Sigmoid colon (tissue), 7 donors: ENCODE results near the gene THRB. TPM values are rescaled to one million over a fixed set of nuclear protein-coding genes. Genes with fewer than 3 reads are reported as not detected.

Source experiments
- DNase-seq: peaks from one replicate; pipeline ENCODE4 v3.0.0-alpha.2; 2019
- H3K27ac ChIP-seq, 4 donors: fragments of 200-600 bp; sonication (generic); one replicate each; pipeline ENCODE4 v1.5.1; 2016 to 2019; ENCODE audit warnings: mild to moderate bottlenecking in 1 of 4
- H3K27me3 ChIP-seq, 3 donors: fragments of 200-600 bp; sonication (generic); one replicate each; pipeline ENCODE4 v1.5.1; 2019; ENCODE audit warnings: mild to moderate bottlenecking in 1 of 3
- H3K36me3 ChIP-seq, 4 donors: fragments of 200-600 bp; sonication (generic); one replicate each; pipeline ENCODE4 v1.5.1; 2016 to 2019
- H3K4me1 ChIP-seq, 4 donors: fragments of 200-600 bp; sonication (generic); one replicate each; pipeline ENCODE4 v1.5.1; 2017 to 2019
- H3K4me3 ChIP-seq, 4 donors: fragments of 200-600 bp; sonication (generic); one replicate each; pipeline ENCODE4 v1.5.1; 2017 to 2019; ENCODE audit warnings: mild to moderate bottlenecking in 2 of 4, moderate library complexity in 1 of 4
- H3K9me3 ChIP-seq, 4 donors: fragments of 200-600 bp in 3 of 4; sonication (generic) in 3 of 4; one replicate each; pipeline versions ENCODE4 v1.5.1 to v1.6.1; 2013 to 2019
- EP300 ChIP-seq, 4 donors: sonication (generic); formaldehyde crosslinking; IDR thresholded peaks; one replicate each; pipeline ENCODE4 v1.6.1; 2017; ENCODE audit warnings: antibody characterized with exemption in 4 of 4
- POLR2A ChIP-seq, 2 donors: fragments of 450-650 bp; IDR thresholded peaks; one replicate each; pipeline ENCODE4 v1.6.1; 2016; ENCODE audit warnings: antibody characterized with exemption in 2 of 2, mild to moderate bottlenecking in 2 of 2, moderate library complexity in 2 of 2
- POLR2AphosphoS5 ChIP-seq, 4 donors: sonication (generic); formaldehyde crosslinking; IDR thresholded peaks; one replicate each; pipeline ENCODE4 v1.6.1; 2017; ENCODE audit warnings: antibody characterized with exemption in 4 of 4
- WGBS, 2 donors: extraction: QIAGEN DNeasy Blood & Tissue Kit; methylation state at CpG; one replicate each; pipeline ENCODE4 v1.1.7; 2013; 5-methylcytosine and 5-hydroxymethylcytosine counted together
- intact Hi-C: fragments of 100-400 bp; cut with DNase I; formaldehyde crosslinking; loops from one replicate; pipeline ENCODE4 v1.15.1; 2023
- polyA plus RNA-seq, 3 donors: library from polyadenylated mRNA; stranded (reverse); fragments of 200-250 nt; gene quantifications; one replicate each; pipeline ENCODE4 v1.2.3, GENCODE V29; 2013
- total RNA-seq, 4 donors: library from RNA; depleted of rRNA; stranded (reverse); fragments of >200 nt; gene quantifications; one replicate each; pipeline ENCODE4 v1.1.0, GENCODE V29; 2016
- TF ChIP-seq, protein P1 (sequence below), 4 experiments: fragments of 450-650 bp in 3 of 4; fragments of 200-600 bp in 1 of 4; IDR thresholded peaks; one replicate each; pipeline ENCODE4 v1.5.1; 2016 to 2019; ENCODE audit warnings: antibody characterized with exemption in 4 of 4, mild to moderate bottlenecking in 3 of 4, moderate library complexity in 2 of 4
- donor health status: healthy with polysubstance abuse.
- donor health status: Bipolar disorder and iron deficiency.
- donor health status: healthy.

THRB gene
- total and polyA plus RNA-seq, 7 donors = 7.2 to 49.5 (median 29.7) TPM

DNA sequence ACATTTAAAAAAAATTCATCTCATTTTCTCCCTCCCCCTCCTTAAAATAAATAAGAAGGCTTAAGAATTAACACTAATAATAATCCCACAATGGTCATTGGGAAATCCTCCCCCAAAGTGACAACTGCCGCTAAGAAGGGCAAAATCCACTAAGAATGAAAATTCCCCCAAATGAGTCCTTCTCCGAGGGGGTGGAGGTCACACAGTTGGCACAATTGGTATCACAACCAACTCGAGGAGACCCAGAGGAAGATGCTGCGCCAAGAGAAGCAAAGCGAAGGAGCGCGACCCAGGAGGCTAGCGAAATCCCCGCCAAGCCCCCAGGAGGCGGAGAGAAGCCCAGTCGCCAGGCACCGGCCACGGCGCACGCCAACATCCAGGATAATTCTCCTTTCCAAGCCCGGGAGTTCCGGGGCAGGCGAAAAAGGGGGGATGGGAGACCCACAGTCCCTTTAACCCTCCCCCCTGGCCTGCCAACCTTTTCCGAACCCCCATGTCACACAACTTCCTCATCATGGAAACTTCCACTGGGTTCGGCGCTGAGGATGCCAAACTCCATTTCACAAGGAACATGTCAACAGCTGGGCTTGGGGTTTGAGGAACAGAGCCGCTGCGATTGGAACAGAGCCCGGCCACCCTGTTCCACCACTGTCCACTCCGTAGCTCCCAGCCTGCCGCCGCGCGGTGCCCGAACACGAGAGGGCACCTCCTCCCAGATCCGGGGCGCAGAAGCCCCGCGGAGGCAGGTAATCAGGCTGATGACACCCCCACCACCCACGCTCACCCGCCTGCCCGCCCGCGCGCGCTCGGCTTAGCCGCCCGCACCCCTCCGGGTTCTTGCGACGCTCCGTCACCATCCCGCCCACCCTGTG, 668 bp downstream of the THRB start:
- TF ChIP-seq POLR2AphosphoS5 (IDR thresholded peaks at IDR 0.05) (peak in 2 of 4 donors; percentile 19 to 27), POLR2A (IDR thresholded peaks at IDR 0.05) (no peak), EP300 (IDR thresholded peaks at IDR 0.05) (peak in 1 of 4 donors; percentile 20)
- TF ChIP-seq, protein P1, sequence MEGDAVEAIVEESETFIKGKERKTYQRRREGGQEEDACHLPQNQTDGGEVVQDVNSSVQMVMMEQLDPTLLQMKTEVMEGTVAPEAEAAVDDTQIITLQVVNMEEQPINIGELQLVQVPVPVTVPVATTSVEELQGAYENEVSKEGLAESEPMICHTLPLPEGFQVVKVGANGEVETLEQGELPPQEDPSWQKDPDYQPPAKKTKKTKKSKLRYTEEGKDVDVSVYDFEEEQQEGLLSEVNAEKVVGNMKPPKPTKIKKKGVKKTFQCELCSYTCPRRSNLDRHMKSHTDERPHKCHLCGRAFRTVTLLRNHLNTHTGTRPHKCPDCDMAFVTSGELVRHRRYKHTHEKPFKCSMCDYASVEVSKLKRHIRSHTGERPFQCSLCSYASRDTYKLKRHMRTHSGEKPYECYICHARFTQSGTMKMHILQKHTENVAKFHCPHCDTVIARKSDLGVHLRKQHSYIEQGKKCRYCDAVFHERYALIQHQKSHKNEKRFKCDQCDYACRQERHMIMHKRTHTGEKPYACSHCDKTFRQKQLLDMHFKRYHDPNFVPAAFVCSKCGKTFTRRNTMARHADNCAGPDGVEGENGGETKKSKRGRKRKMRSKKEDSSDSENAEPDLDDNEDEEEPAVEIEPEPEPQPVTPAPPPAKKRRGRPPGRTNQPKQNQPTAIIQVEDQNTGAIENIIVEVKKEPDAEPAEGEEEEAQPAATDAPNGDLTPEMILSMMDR (IDR thresholded peaks at IDR 0.05) = peak in 2 of 4 experiments; percentile 17 to 21
- Histone ChIP-seq H3K9me3 (no peaks in the 10 kb centered on the region), H3K4me1 (peaks cover 0 to 54% (median 51%) of the 10 kb centered on the region in 4 donors), H3K27ac (peak overlapping the region; percentile 89 to 97 (median 94)), H3K4me3 (peak overlapping the region; percentile 61 to 91 (median 72)), H3K27me3 (no peaks in the 10 kb centered on the region), H3K36me3 (no peaks in the 10 kb centered on the region)
- DNase-seq = peak; percentile 91
- 1 to 2% methylated on average over 50 of the region's 50 CpGs for WGBS, 2 donors
- intact Hi-C loops = loop anchor here (2.0 to 10.0 kb wide), 4 partner anchors 127 to 429 kb away; no protein-coding TSS in a partner anchor

DNA sequence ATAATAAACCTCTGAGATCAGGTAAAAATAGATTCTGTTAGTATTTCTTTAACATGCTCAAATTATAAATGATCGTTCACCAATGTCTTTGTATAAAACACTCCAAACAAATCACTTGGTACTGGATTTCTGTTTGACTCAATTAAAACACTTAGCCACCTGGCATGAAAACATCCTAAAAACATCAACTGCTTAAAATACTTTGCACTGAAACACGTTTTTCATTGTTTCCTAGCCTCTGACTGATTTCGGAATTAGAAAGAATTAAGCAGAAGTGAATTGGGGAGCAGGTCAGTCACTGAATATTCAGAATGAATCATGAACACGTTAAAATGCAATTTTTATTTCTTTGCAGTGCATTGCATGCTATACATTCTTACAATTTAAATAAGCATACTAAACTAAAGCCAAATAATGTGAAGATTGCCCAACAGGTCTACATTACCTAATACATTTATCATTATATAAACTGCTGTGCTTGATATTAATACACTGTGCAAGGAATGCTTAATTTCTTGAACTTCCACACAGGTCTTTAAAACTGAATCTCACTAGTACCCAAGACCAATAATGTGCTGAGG, 1.6 kb downstream of the THRB start:
- whole genome bisulfite sequencing, 2 donors = 25 to 47% methylated on average over 4 of the region's 4 CpGs
- H3K4me3 ChIP-seq = peak overlapping the region; percentile 61 to 91 (median 72)

DNA sequence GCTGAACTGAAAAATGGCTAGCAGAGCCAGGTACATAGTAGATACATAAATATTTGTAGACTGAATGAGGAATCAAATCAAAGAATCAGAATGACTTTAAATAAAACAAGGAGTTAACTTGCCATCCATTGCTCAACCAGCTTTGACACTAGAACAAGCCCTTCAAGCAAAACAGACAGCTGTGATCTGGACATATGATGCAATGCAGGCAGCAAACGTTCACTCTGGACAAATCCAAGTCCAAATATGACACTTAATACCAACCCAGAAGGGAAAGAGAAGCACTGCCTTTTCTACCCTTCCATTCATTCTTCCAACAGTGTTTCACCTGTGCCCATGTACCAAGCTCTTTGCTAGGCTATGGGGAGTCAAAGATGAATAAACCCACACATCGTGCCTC, 4.5 kb downstream of the THRB start:
- H3K4me1 ChIP-seq = peaks cover 0 to 81% (median 72%) of the 10 kb centered on the region in 4 donors
- no peak overlapping the region for H3K4me3 ChIP-seq
- H3K36me3 ChIP-seq = no peaks in the 10 kb centered on the region
- peak overlapping the region in 2 of 4 donors; percentile 3 to 15 for H3K27ac ChIP-seq
- DNase-seq = no peak
- whole genome bisulfite sequencing, 2 donors = 56 to 62% methylated on average over 2 of the region's 2 CpGs
- no peaks in the 10 kb centered on the region for H3K27me3 ChIP-seq
- no peaks in the 10 kb centered on the region for H3K9me3 ChIP-seq
- TF ChIP-seq, protein P1 (IDR thresholded peaks at IDR 0.05) = no peak
- TF ChIP-seq POLR2AphosphoS5 (IDR thresholded peaks at IDR 0.05) = peak in 1 of 4 donors; percentile 27
- intact Hi-C loops = loop anchor here (5.0 to 10.0 kb wide), 3 partner anchors 123 to 425 kb away; no protein-coding TSS in a partner anchor

More for the DNA sequence above, 1.6 kb downstream of the THRB start:
- Histone ChIP-seq H3K27ac (peak overlapping the region; percentile 89 to 97 (median 94)), H3K4me1 (peaks cover 0 to 62% (median 56%) of the 10 kb centered on the region in 4 donors), H3K27me3 (no peaks in the 10 kb centered on the region), H3K9me3 (no peaks in the 10 kb centered on the region), H3K36me3 (no peaks in the 10 kb centered on the region)
- TF ChIP-seq POLR2A (IDR thresholded peaks at IDR 0.05) = no peak
- no peak for TF ChIP-seq POLR2AphosphoS5 (IDR thresholded peaks at IDR 0.05)
- TF ChIP-seq, protein P1 (IDR thresholded peaks at IDR 0.05) = no peak
- TF ChIP-seq EP300 (IDR thresholded peaks at IDR 0.05) = no peak
- DNase-seq = no peak
- intact Hi-C loops = loop anchor here (5.0 to 10.0 kb wide), 3 partner anchors 126 to 428 kb away; no protein-coding TSS in a partner anchor

DNA sequence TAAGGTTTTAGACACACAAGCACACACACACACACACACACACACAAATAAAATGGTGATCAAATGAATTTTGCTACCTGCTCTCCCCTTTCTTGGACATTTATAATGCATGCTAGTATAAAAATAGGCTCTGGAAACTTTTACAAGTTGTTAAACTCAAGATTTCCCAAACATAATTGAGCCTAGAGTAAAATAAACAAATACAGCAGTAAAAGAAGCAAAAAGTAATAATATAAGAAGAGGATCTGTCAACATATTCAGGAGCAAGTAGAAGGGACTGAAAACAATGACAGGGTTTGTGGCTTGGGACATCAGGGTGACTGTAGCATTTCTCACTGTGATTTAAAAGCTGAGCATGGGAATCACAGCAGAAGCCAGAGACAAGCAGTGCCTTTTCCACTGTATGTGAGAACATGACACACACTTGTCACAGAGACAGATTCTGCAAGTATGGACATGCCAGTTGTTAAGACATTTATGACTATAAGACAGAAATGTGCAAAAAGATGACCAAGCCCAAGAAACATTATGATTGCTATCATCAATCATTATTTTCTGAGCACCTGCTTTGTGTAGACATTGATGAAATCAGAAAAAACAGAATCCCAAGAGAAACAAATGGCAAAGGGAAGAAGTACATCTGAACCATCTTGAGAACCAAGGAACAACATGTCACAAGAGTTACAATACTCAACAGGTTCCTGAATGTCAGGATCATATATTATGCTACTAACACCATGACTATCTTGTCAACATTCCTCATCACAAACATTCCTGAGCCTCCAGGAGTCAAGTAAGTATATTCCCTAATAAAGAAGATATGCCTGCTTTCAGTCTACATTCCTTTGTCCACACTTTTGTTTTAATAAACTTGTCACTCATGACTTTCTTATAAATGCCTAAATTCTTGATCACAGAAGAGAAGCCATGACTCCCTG, 7.1 kb downstream of the THRB start:
- Histone ChIP-seq H3K36me3 (no peaks in the 10 kb centered on the region), H3K9me3 (no peaks in the 10 kb centered on the region), H3K27ac (peak overlapping the region in 2 of 4 donors; percentile 40 to 50), H3K4me1 (peaks cover 0 to 83% (median 70%) of the 10 kb centered on the region in 4 donors), H3K4me3 (no peak overlapping the region), H3K27me3 (no peaks in the 10 kb centered on the region)
- TF ChIP-seq, protein P1 (IDR thresholded peaks at IDR 0.05) = no peak
- DNase-seq = no peak
- intact Hi-C loops = no loop called here
